NT2/D1 (cell line): Measurements from ENCODE around the gene PRSS21.

Experiments
- SUZ12 ChIP-seq: IDR thresholded peaks from 2 replicates; pipeline ENCODE4 v1.6.1; 2011; ENCODE audit not compliant: insufficient read length, insufficient read depth; ENCODE audit errors: extremely low read depth
- YY1 ChIP-seq: IDR thresholded peaks from 2 replicates; pipeline ENCODE4 v1.6.1; 2011; ENCODE audit not compliant: insufficient read length, insufficient read depth

GRCh38 chr16:2771496-2772402 is 45.3 kb upstream of the PRSS21 start:
- TF ChIP-seq SUZ12 (no peak), YY1 (no peak)
